ENCODE data around the gene CSRNP3. TPM values are rescaled to one million over a fixed set of nuclear protein-coding genes. Genes with fewer than 3 reads are reported as not detected.

Gene CSRNP3
- total and polyA plus RNA-seq, 7 donors: 0.96 to 6.6 (median 3.9) TPM

DNA sequence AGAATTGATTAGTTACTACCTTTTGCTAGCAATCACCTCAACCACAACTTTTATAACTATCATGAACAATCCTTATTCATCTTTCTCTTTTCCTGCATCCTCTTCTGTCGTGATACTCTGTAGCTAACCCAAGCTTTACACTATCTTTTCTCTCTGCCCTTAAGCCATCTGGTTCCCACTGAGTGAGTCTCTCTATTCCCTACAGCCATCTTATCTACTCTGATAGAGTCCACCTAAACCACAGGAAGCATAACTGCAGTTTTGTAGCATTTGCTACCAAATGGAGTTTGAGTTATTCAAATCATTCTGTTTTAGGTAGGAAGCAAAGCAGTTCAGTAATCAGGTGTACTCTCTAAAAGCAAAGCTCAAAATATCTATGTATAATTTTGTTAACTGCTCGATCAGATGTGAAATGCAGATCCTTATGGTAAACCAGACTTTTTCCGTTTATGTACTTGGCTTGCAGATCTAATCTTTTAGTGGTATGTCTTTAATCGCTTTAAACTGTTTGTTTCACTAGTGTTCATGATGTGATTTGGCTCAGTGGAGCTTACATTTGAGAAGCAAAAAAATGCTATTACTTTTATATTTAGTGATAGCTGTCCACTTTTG, 91.0 kb downstream of the CSRNP3 start:
- Histone ChIP-seq H3K27ac (no peak overlapping the region), H3K36me3 (no peaks in the 10 kb centered on the region), H3K4me3 (no peak overlapping the region), H3K27me3 (no peaks in the 10 kb centered on the region), H3K9me3 (no peaks in the 10 kb centered on the region), H3K4me1 (no peaks in the 10 kb centered on the region)
- TF ChIP-seq, protein P1, sequence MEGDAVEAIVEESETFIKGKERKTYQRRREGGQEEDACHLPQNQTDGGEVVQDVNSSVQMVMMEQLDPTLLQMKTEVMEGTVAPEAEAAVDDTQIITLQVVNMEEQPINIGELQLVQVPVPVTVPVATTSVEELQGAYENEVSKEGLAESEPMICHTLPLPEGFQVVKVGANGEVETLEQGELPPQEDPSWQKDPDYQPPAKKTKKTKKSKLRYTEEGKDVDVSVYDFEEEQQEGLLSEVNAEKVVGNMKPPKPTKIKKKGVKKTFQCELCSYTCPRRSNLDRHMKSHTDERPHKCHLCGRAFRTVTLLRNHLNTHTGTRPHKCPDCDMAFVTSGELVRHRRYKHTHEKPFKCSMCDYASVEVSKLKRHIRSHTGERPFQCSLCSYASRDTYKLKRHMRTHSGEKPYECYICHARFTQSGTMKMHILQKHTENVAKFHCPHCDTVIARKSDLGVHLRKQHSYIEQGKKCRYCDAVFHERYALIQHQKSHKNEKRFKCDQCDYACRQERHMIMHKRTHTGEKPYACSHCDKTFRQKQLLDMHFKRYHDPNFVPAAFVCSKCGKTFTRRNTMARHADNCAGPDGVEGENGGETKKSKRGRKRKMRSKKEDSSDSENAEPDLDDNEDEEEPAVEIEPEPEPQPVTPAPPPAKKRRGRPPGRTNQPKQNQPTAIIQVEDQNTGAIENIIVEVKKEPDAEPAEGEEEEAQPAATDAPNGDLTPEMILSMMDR (IDR thresholded peaks at IDR 0.05): no peak
- TF ChIP-seq POLR2A (IDR thresholded peaks at IDR 0.05) (no peak), EP300 (IDR thresholded peaks at IDR 0.05) (no peak)
- no peak for DNase-seq
- 82 to 87% methylated on average over 4 of the region's 4 CpGs for WGBS, 2 donors
- intact Hi-C loops (cut with DNase I): no loop called here

DNA sequence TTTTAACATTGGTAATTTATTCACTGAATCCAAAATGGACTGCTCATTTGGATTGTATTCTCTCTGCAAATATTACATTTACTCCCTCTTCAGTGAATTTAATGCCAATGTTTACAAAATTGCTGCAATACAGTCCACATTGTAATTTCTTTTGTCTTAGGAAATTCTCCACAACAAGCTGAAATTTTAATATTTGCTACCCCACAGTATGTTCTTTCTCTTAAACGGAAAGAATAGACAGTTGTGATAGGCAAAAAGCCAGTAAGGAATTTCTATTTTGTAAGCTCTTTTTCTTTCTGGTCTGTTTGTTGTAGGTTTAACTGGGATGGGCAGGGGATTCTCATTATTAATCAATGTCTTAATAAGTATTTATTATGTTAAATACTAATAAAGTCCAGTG, 92.0 kb downstream of the CSRNP3 start:
- H3K4me3 ChIP-seq: no peak overlapping the region
- TF ChIP-seq EP300 (IDR thresholded peaks at IDR 0.05): no peak
- no peak for TF ChIP-seq POLR2A (IDR thresholded peaks at IDR 0.05)
- TF ChIP-seq, protein P1 (IDR thresholded peaks at IDR 0.05): no peak
- TF ChIP-seq POLR2AphosphoS5 (IDR thresholded peaks at IDR 0.05): no peak
- H3K36me3 ChIP-seq: no peaks in the 10 kb centered on the region
- no peaks in the 10 kb centered on the region for H3K4me1 ChIP-seq
- intact Hi-C loops (cut with DNase I): no loop called here
- H3K27ac ChIP-seq: no peak overlapping the region
- 77 to 83% methylated on average over 1 of the region's 1 CpG for WGBS, 2 donors
- H3K27me3 ChIP-seq: no peaks in the 10 kb centered on the region
- no peaks in the 10 kb centered on the region for H3K9me3 ChIP-seq
- no peak for DNase-seq

GRCh38 chr2:165562233-165562632, 92.7 kb downstream of the CSRNP3 start:
- Histone ChIP-seq H3K27ac (peak overlapping the region in 1 of 4 donors; percentile 2), H3K27me3 (no peaks in the 10 kb centered on the region), H3K9me3 (no peaks in the 10 kb centered on the region), H3K36me3 (no peaks in the 10 kb centered on the region), H3K4me3 (no peak overlapping the region), H3K4me1 (no peaks in the 10 kb centered on the region)
- DNase-seq: no peak
- intact Hi-C loops (cut with DNase I): no loop called here
- TF ChIP-seq POLR2AphosphoS5 (IDR thresholded peaks at IDR 0.05): peak in 3 of 4 donors; percentile 21 to 48 (median 40)
- TF ChIP-seq, protein P1 (IDR thresholded peaks at IDR 0.05): no peak

DNA sequence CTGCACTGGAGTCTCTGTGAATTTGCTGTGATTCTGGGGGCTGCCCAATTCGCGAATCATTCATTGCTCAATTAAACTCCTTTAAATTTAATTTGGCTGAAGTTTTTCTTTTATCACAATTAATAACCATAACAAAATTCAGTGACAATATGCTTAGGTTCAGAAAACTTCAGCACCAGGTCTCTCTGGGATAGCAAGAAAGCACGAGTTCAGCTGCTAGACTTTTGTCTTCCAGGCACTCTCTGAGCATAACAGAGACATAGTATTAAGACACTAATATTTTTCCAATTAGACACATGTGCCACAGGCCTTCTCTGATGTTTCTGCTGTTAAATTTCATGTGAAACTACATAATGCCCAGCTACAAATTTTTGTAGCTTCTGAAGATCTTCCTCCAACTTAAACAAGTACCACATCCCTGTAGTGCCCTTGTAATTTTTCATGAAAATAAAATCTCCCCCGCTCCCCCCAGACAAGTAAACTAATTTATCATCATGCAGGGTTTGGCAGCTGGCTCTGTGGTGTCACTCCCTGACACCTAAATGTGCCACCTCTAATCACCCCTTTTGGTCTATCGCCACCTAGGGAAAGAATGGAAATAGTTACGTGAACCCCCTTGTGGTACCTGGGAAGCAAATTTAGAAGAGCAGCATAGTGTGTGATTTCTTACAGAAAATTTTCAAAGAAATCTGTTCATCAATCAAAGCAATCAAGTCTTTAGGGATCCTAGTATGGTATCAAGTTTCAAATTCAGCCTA, 94.1 kb downstream of the CSRNP3 start:
- Histone ChIP-seq H3K27me3 (no peaks in the 10 kb centered on the region), H3K4me3 (no peak overlapping the region), H3K27ac (no peak overlapping the region), H3K9me3 (no peaks in the 10 kb centered on the region), H3K36me3 (no peaks in the 10 kb centered on the region), H3K4me1 (no peaks in the 10 kb centered on the region)
- TF ChIP-seq POLR2A (IDR thresholded peaks at IDR 0.05) (no peak), POLR2AphosphoS5 (IDR thresholded peaks at IDR 0.05) (no peak), EP300 (IDR thresholded peaks at IDR 0.05) (no peak)
- TF ChIP-seq, protein P1 (IDR thresholded peaks at IDR 0.05): no peak
- DNase-seq: no peak
- WGBS, 2 donors: 93 to 94% methylated on average over 6 of the region's 6 CpGs
- intact Hi-C loops (cut with DNase I): no loop called here

All from sigmoid colon (tissue), 7 donors.